ENCODE measurements around the gene CHST11.
"Not testable (repeated sequence)": the region's sequence is repeated elsewhere in the genome, so short reads cannot be mapped to it uniquely, and the experiment has no call there.

Gene CHST11

GRCh38 chr12:104611671-104612070, 154.9 kb downstream of the CHST11 start:
- no peak for DNase-seq

DNA sequence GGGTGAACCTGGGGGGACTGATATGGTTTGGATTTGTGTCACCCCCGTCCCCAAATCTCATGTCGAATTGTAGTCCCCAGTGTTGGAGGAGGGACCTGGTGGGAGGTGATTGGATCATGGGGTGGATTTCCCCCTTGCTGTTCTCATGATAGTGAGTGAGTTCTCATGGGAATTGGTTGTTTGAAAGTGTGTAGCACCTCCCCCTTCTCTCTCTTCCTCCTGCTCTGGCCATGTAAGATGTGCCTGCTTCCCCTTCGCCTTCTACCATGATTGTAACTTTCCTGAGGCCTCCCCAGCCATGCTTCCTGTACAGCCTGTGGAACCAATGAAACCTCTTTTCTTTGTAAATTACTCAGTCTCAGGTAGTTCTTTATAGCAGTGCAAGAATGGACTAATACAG, 156.6 kb downstream of the CHST11 start:
- DNase-seq = not testable (repeated sequence)

- no peak for DNase-seq
Observed at GRCh38 chr12:104615048-104615561, 158.4 kb downstream of the CHST11 start.

- no peak for DNase-seq
Observed at GRCh38 chr12:104618691-104619090, 161.9 kb downstream of the CHST11 start.

DNA sequence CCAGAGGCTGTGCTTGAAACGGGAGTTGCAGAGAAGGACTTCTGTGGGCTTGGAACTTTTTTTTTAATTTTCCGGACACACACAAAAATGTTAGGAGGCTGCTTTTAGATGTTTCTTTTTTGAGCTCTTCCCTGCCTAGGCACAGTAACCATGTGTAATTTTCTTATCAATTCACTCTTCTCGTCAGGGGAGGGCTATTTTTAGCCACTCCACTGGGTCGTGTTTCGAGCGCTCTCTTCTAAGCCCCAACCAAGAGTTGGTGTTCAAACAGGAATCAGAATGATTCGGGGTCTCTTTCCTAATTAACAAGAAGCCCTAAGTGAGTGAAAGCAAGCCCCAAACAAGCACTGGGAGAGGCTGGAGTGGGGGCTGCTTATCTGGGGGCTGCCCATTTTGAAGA, 162.6 kb downstream of the CHST11 start:
- DNase-seq = no peak

DNA sequence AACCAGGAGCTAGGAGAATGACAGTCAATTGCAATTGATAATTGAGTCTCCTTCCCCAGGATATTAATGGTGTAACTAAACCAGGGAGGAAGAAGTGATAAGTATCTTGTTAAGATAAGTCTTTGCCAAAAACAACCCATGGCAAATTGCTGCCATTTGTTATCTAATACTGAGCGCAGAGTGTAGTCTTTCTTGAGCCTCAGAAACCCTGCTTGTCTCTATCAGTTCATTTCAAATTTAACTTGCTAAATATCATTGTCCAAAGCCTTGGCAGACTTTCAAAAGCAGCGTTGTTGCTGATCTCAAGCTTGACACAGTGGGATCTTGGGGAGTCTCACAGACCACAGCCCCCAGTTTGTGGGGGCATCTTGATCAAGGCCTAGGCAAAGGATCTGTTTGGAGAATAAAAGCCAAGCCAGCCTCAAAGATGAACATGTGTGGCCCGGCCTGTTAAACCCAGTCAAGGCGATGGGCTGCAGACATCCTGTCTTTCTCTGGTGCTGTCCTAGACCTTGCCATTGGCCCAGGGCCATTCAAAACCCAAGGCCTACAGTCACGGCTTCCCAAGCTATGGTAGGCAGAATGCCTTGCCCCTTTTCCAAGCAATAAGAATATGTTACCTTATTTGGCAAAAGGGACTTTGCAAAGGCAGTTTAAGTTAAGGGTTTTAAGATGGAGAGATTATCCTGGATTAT, 164.2 kb downstream of the CHST11 start:
- no peak for DNase-seq

DNA sequence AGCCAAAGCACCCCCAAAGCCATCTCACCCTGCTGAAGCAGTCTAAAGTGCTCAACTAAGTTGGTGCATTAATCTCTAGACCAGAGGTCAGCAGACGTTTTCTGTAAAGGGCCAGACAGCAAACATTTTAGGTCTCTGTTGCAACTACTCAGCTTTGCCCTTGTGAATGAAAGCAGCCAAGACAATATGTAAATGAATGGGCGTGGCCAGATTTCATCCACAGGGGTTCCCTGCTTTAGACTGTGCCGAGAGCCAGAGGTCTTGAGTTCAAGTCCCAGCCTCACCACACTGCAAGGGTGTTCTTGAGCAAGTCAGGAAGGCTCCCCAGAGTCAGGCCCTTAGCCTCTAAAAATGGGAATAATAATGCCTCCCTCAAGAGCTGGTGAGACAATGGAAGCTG, 166.2 kb downstream of the CHST11 start:
- DNase-seq = no peak

- no peak for DNase-seq
Observed at GRCh38 chr12:104623883-104624282, 167.1 kb downstream of the CHST11 start.

GRCh38 chr12:104624529-104624928, 167.8 kb downstream of the CHST11 start:
- no peak for DNase-seq

GRCh38 chr12:104626069-104626837, 169.5 kb downstream of the CHST11 start:
- no peak for DNase-seq

GRCh38 chr12:104627231-104627989, 170.7 kb downstream of the CHST11 start:
- DNase-seq = no peak

DNA sequence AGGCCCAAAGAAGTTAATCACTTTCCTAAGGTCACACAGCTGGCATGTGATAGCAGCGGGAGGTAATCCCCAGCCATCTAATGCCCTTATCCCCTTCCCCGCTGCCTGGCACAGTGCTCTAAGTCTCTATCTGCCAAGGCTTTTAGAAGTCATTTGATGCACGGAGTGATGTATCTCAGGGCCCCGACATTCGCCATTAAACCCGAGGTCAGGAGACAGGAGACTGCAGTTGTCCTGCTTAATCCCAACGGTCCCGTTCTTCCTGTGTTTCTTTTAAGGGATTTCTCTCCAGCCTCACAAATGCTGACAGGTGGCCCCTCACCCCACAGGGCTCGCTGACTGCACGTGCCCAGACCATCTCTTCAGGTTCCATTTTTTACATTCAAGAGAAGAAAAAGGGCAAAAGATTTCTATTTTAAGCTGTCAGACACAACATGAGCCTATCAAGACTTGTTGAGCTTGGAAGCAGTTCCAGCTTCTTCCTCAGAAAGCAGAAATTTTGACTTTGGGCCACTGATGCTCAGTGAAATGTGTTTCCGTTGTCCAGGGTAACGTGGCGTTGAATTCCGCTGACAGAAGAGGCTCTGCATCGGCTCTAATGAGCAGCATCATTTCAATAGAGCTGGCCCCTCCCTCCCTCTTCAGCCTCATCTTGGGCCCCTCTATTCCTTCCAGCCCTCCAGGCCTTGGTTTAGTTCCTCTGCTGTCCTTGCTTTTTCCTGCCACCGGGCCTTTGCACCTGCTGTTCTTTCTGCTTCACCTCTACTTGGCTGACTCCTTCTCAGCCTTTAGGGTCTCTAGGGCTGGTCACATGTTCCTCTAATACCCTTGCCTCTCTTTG, 171.5 kb downstream of the CHST11 start:
- peak; percentile 63 for DNase-seq

GRCh38 chr12:104628831-104629135, 172.0 kb downstream of the CHST11 start:
- DNase-seq = no peak

GRCh38 chr12:104630230-104630670, 173.5 kb downstream of the CHST11 start:
- DNase-seq = peak; percentile 97

GRCh38 chr12:104631867-104632266, 175.1 kb downstream of the CHST11 start:
- DNase-seq = no peak

GRCh38 chr12:104632724-104633201, 176.0 kb downstream of the CHST11 start:
- DNase-seq = no peak

- DNase-seq = no peak
Observed at GRCh38 chr12:104634044-104634443, 177.3 kb downstream of the CHST11 start.

- no peak for DNase-seq
Observed at GRCh38 chr12:104634852-104635251, 178.1 kb downstream of the CHST11 start.

GRCh38 chr12:104635607-104636343, 179.0 kb downstream of the CHST11 start:
- no peak for DNase-seq

DNA sequence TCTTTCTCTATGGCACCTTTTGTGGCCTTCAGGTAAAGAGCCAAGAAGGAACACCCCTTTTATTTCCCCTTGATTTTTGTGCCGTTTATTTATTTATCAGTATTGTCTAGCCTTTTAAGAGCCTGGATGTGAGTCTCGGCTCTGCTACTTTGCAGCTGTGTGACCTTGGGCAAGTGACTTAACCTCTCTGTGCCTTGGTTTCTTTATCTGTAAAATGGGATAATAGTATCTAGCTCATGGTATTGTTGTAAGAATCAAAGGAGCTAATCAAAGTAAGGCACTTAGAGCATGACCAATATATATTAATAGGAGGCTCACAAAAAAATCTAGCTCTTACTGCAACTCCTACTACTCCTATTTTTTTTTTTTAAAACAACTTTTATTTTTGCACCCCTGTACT, 179.7 kb downstream of the CHST11 start:
- no peak for DNase-seq

GRCh38 chr12:104637604-104638003, 180.9 kb downstream of the CHST11 start:
- no peak for DNase-seq
